Ishikawa (cell line): Measurements from ENCODE around the gene METTL6.

Source experiments
- CEBPB ChIP-seq: IDR thresholded peaks from 2 replicates; pipeline ENCODE4 v1.6.1; 2012
- CREB1 ChIP-seq: IDR thresholded peaks from 2 replicates; pipeline ENCODE4 v1.6.1; 2012; ENCODE audit warnings: low read depth
- EGR1 ChIP-seq: IDR thresholded peaks from 2 replicates; pipeline ENCODE4 v1.6.1; 2012
- EP300 ChIP-seq: IDR thresholded peaks from 2 replicates; pipeline ENCODE4 v1.6.1; 2012; ENCODE audit warnings: borderline replicate concordance
- FOXM1 ChIP-seq: IDR thresholded peaks from 2 replicates; pipeline ENCODE4 v1.6.1; 2012; ENCODE audit warnings: low read depth, borderline replicate concordance
- MAX ChIP-seq: IDR thresholded peaks from 2 replicates; pipeline ENCODE4 v1.6.1; 2012
- NFIC ChIP-seq: IDR thresholded peaks from 2 replicates; pipeline ENCODE4 v1.6.1; 2012
- RAD21 ChIP-seq: IDR thresholded peaks from 2 replicates; pipeline ENCODE4 v1.6.1; 2012; ENCODE audit warnings: low read depth
- REST ChIP-seq: IDR thresholded peaks from 2 replicates; pipeline ENCODE4 v1.6.1; 2012; ENCODE audit warnings: low read depth, mild to moderate bottlenecking
- TAF1 ChIP-seq: IDR thresholded peaks from 2 replicates; pipeline ENCODE4 v1.6.1; 2012; ENCODE audit warnings: low read depth, mild to moderate bottlenecking
- TCF12 ChIP-seq: IDR thresholded peaks from 2 replicates; pipeline ENCODE4 v1.6.1; 2012; ENCODE audit warnings: low read depth
- TEAD4 ChIP-seq: IDR thresholded peaks from 2 replicates; pipeline ENCODE4 v1.6.1; 2012
- USF1 ChIP-seq: IDR thresholded peaks from 2 replicates; pipeline ENCODE4 v1.6.1; 2012
- YY1 ChIP-seq: IDR thresholded peaks from 2 replicates; pipeline ENCODE4 v1.6.1; 2012; ENCODE audit warnings: low read depth
- ZBTB7A ChIP-seq: IDR thresholded peaks from 2 replicates; pipeline ENCODE4 v1.6.1; 2012; ENCODE audit warnings: low read depth

The METTL6 gene

GRCh38 chr3:15467227-15468181, 40.2 kb upstream of the METTL6 start:
- no peak for TF ChIP-seq TAF1
- TF ChIP-seq ZBTB7A, result no peak
- TF ChIP-seq RAD21, result no peak
- no peak for TF ChIP-seq USF1
- TF ChIP-seq EP300, result no peak
- TF ChIP-seq REST, result no peak

GRCh38 chr3:15465876-15466585, 38.7 kb upstream of the METTL6 start:
- TF ChIP-seq MAX (no peak), ZBTB7A (no peak), EGR1 (no peak), RAD21 (no peak), CEBPB (no peak), TEAD4 (no peak), REST (no peak), FOXM1 (no peak), TAF1 (no peak), CREB1 (no peak), TCF12 (no peak), EP300 (no peak), USF1 (no peak), YY1 (no peak), NFIC (no peak)

- TF ChIP-seq MAX (no peak), TEAD4 (no peak), TAF1 (no peak), EGR1 (no peak), REST (no peak), EP300 (no peak), ZBTB7A (no peak), RAD21 (no peak), CEBPB (no peak), NFIC (no peak), YY1 (no peak), CREB1 (no peak), FOXM1 (no peak), TCF12 (no peak), USF1 (no peak)
Measured at GRCh38 chr3:15462451-15462850, 35.1 kb upstream of the METTL6 start.
